ENCODE data around the gene FFAR3. TPM values are rescaled to one million over a fixed set of nuclear protein-coding genes. Genes with fewer than 3 reads are reported as not detected.

FFAR3 gene
- total and polyA plus RNA-seq, 2 of the 13 experiments (the other 11 are each of a cell fraction or from before 2014, with no cell fraction given), result not detected

DNA sequence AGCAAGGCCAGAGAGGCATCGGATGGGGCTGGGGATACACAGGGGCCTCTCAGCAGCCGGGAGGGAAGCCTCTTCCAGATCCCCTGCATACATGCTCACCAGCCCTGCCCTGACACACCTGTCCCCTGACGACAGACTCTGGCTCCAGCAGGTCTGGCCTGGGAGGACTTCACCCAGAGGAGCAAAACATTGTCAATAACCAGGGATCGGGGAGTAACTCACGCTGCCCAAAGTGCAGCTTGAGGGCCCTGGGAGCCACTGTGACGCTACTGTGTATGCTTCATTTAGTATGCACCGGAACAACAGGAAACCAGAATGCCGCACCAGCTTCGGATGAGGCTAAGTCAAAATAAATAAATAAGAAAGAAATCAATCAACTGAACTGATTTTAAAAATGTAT, 41.7 kb upstream of the FFAR3 start (continued):
- TF ChIP-seq, protein P1, sequence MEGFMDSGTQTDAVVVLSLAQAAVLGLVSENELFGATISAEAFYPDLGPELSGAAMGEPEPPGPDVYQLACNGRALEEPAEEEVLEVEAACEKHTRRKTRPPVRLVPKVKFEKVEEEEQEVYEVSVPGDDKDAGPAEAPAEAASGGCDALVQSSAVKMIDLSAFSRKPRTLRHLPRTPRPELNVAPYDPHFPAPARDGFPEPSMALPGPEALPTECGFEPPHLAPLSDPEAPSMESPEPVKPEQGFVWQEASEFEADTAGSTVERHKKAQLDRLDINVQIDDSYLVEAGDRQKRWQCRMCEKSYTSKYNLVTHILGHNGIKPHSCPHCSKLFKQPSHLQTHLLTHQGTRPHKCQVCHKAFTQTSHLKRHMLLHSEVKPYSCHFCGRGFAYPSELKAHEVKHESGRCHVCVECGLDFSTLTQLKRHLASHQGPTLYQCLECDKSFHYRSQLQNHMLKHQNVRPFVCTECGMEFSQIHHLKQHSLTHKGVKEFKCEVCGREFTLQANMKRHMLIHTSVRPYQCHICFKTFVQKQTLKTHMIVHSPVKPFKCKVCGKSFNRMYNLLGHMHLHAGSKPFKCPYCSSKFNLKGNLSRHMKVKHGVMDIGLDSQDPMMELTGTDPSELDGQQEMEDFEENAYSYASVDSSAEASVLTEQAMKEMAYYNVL (CRISPR knock-in tag; IDR thresholded peaks at IDR 0.05; ENCODE audit: borderline replicate concordance), result 0 out of 2 replicates have a peak, but pooled peaks have one; percentile 70
- TF ChIP-seq ZKSCAN8 (CRISPR knock-in tag; IDR thresholded peaks at IDR 0.05; ENCODE audit: borderline replicate concordance) (no peak), MIXL1 (CRISPR knock-in tag; IDR thresholded peaks at IDR 0.05) (no peak), ETV5 (CRISPR knock-in tag; IDR thresholded peaks at IDR 0.05; ENCODE audit: borderline replicate concordance) (peak; percentile 41; the same call in 1 of the 2 replicates), ZNF136 (CRISPR knock-in tag; IDR thresholded peaks at IDR 0.05; ENCODE audit: low read depth) (0 out of 2 replicates have a peak, but pooled peaks have one; percentile 68), AHR (CRISPR knock-in tag; IDR thresholded peaks at IDR 0.05) (no peak), NCOA2 (CRISPR knock-in tag; IDR thresholded peaks at IDR 0.05) (0 out of 2 replicates have a peak, but pooled peaks have one; percentile 19), ZSCAN9 (CRISPR knock-in tag; IDR thresholded peaks at IDR 0.05; ENCODE audit: borderline replicate concordance) (0 out of 2 replicates have a peak, but pooled peaks have one; percentile 19), ZBTB7B (CRISPR knock-in tag; IDR thresholded peaks at IDR 0.05) (0 out of 2 replicates have a peak, but pooled peaks have one; percentile 9), HNF4G (IDR thresholded peaks at IDR 0.05; ENCODE audit: borderline replicate concordance, low read depth, low read length) (peak; percentile 82), HNF4G (CRISPR knock-in tag; IDR thresholded peaks at IDR 0.05; ENCODE audit: borderline replicate concordance, low read depth) (no peak), KDM2A (CRISPR knock-in tag; IDR thresholded peaks at IDR 0.05; ENCODE audit: borderline replicate concordance, low read depth) (peak; percentile 19; the same call in 1 of the 2 replicates), DMAP1 (CRISPR knock-in tag; IDR thresholded peaks at IDR 0.05) (0 out of 2 replicates have a peak, but pooled peaks have one; percentile 25), HNF4A (CRISPR knock-in tag; IDR thresholded peaks at IDR 0.05) (peak; percentile 91), ZBTB1 (CRISPR knock-in tag; IDR thresholded peaks at IDR 0.05; ENCODE audit: borderline replicate concordance) (no peak)
- TF ChIP-seq, protein P2, sequence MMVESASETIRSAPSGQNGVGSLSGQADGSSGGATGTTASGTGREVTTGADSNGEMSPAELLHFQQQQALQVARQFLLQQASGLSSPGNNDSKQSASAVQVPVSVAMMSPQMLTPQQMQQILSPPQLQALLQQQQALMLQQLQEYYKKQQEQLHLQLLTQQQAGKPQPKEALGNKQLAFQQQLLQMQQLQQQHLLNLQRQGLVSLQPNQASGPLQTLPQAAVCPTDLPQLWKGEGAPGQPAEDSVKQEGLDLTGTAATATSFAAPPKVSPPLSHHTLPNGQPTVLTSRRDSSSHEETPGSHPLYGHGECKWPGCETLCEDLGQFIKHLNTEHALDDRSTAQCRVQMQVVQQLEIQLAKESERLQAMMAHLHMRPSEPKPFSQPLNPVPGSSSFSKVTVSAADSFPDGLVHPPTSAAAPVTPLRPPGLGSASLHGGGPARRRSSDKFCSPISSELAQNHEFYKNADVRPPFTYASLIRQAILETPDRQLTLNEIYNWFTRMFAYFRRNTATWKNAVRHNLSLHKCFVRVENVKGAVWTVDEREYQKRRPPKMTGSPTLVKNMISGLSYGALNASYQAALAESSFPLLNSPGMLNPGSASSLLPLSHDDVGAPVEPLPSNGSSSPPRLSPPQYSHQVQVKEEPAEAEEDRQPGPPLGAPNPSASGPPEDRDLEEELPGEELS (CRISPR knock-in tag; IDR thresholded peaks at IDR 0.05), result peak; percentile 72
- TF ChIP-seq, protein P3, sequence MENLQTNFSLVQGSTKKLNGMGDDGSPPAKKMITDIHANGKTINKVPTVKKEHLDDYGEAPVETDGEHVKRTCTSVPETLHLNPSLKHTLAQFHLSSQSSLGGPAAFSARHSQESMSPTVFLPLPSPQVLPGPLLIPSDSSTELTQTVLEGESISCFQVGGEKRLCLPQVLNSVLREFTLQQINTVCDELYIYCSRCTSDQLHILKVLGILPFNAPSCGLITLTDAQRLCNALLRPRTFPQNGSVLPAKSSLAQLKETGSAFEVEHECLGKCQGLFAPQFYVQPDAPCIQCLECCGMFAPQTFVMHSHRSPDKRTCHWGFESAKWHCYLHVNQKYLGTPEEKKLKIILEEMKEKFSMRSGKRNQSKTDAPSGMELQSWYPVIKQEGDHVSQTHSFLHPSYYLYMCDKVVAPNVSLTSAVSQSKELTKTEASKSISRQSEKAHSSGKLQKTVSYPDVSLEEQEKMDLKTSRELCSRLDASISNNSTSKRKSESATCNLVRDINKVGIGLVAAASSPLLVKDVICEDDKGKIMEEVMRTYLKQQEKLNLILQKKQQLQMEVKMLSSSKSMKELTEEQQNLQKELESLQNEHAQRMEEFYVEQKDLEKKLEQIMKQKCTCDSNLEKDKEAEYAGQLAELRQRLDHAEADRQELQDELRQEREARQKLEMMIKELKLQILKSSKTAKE (CRISPR knock-in tag; IDR thresholded peaks at IDR 0.05; ENCODE audit: borderline replicate concordance), result peak; percentile 55; the same call in 1 of the 2 replicates
- TF ChIP-seq, protein P4, sequence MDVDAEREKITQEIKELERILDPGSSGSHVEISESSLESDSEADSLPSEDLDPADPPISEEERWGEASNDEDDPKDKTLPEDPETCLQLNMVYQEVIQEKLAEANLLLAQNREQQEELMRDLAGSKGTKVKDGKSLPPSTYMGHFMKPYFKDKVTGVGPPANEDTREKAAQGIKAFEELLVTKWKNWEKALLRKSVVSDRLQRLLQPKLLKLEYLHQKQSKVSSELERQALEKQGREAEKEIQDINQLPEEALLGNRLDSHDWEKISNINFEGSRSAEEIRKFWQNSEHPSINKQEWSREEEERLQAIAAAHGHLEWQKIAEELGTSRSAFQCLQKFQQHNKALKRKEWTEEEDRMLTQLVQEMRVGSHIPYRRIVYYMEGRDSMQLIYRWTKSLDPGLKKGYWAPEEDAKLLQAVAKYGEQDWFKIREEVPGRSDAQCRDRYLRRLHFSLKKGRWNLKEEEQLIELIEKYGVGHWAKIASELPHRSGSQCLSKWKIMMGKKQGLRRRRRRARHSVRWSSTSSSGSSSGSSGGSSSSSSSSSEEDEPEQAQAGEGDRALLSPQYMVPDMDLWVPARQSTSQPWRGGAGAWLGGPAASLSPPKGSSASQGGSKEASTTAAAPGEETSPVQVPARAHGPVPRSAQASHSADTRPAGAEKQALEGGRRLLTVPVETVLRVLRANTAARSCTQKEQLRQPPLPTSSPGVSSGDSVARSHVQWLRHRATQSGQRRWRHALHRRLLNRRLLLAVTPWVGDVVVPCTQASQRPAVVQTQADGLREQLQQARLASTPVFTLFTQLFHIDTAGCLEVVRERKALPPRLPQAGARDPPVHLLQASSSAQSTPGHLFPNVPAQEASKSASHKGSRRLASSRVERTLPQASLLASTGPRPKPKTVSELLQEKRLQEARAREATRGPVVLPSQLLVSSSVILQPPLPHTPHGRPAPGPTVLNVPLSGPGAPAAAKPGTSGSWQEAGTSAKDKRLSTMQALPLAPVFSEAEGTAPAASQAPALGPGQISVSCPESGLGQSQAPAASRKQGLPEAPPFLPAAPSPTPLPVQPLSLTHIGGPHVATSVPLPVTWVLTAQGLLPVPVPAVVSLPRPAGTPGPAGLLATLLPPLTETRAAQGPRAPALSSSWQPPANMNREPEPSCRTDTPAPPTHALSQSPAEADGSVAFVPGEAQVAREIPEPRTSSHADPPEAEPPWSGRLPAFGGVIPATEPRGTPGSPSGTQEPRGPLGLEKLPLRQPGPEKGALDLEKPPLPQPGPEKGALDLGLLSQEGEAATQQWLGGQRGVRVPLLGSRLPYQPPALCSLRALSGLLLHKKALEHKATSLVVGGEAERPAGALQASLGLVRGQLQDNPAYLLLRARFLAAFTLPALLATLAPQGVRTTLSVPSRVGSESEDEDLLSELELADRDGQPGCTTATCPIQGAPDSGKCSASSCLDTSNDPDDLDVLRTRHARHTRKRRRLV (CRISPR knock-in tag; IDR thresholded peaks at IDR 0.05), result peak; percentile 78; the same call in 1 of the 2 replicates
- TF ChIP-seq, protein P5, sequence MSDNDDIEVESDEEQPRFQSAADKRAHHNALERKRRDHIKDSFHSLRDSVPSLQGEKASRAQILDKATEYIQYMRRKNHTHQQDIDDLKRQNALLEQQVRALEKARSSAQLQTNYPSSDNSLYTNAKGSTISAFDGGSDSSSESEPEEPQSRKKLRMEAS (IDR thresholded peaks at IDR 0.05), result peak; percentile 29; the same call in 1 of the 2 replicates
